ENCODE data around the gene MBOAT2.

DNA sequence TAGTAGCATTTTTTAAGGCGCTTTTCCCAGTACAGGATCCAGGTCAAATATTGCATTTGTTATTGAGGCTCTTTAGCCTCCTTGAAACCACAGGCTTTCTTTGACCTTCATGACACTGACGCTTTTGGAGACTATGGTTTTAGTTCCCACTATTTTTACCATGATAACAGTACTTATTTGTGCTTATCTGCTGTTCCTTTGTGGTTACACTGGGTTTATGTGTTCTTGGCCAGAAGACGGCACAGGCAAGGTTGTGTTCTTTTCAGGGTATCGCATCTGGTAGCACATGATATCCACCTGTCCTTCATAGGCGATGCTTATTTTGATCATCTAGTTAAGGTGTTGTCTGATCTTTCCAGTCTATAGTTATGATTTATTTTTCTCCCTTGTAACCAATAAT, 16.8 kb upstream of the MBOAT2 start:
- TF ChIP-seq EZH2 (IDR thresholded peaks at IDR 0.05) = no peak
- TF ChIP-seq, protein P1, sequence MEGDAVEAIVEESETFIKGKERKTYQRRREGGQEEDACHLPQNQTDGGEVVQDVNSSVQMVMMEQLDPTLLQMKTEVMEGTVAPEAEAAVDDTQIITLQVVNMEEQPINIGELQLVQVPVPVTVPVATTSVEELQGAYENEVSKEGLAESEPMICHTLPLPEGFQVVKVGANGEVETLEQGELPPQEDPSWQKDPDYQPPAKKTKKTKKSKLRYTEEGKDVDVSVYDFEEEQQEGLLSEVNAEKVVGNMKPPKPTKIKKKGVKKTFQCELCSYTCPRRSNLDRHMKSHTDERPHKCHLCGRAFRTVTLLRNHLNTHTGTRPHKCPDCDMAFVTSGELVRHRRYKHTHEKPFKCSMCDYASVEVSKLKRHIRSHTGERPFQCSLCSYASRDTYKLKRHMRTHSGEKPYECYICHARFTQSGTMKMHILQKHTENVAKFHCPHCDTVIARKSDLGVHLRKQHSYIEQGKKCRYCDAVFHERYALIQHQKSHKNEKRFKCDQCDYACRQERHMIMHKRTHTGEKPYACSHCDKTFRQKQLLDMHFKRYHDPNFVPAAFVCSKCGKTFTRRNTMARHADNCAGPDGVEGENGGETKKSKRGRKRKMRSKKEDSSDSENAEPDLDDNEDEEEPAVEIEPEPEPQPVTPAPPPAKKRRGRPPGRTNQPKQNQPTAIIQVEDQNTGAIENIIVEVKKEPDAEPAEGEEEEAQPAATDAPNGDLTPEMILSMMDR (IDR thresholded peaks at IDR 0.05) = no peak

Measured in neural progenitor cell (in vitro differentiated cells).